IMR-90 (cell line): Measurements from ENCODE around the gene PRMT5.

ENCODE experiments used
- CEBPB ChIP-seq: IDR thresholded peaks from 2 replicates; pipeline ENCODE4 v1.6.1; 2012; ENCODE audit warnings: low read depth, low read length, improper control_type of control experiment
- FOS ChIP-seq: fragments of 150-350 bp; IDR thresholded peaks from 2 replicates; pipeline ENCODE4 v1.6.1; 2016; ENCODE audit warnings: low read depth, low read length
- MAFK ChIP-seq: IDR thresholded peaks from 2 replicates; pipeline ENCODE4 v1.6.1; 2012; ENCODE audit warnings: low read depth, low read length, improper control_type of control experiment
- POLR2A ChIP-seq: IDR thresholded peaks from 2 replicates; pipeline ENCODE4 v1.6.1; 2012; ENCODE audit warnings: mild to moderate bottlenecking, low read depth, low read length
- RCOR1 ChIP-seq: IDR thresholded peaks from 2 replicates; pipeline ENCODE4 v1.6.1; 2012; ENCODE audit warnings: mild to moderate bottlenecking, low read length, improper control_type of control experiment; ENCODE audit not compliant: insufficient replicate concordance
- SMC3 ChIP-seq: fragments of 150-350 bp; IDR thresholded peaks from 2 replicates; pipeline ENCODE4 v1.6.1; 2016; ENCODE audit warnings: low read depth, mild to moderate bottlenecking, antibody characterized with exemption, low read length, moderate library complexity
- TF ChIP-seq, protein P1 (sequence below): fragments of 150-350 bp; IDR thresholded peaks from 2 replicates; pipeline ENCODE4 v1.6.1; 2017; ENCODE audit warnings: mild to moderate bottlenecking, antibody characterized with exemption, low read length, low read depth
- TF ChIP-seq, protein P2 (sequence below): conservative IDR thresholded peaks from 2 replicates; pipeline ENCODE4 v1.5.1; 2012; ENCODE audit warnings: mild to moderate bottlenecking, low read depth, low read length, improper control_type of control experiment

DNA sequence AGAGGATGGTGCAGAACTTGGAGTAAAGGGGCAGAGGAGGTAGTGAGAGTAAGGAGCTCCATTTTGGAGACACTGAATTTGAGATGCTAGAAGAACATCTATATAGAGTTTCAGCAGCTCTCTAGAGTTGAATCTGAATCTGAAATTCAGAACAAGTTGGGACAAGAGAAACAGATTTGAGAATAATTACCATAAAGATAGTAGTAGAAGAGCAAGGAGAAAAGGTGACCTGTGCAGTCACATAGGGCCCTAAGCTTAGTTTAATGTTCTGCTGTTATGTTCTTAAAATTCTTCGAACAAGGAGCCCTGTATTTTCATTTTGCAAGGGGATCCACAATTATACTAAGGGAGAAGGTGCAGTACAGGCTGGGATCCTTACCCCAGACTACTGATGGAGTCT lies 38.8 kb downstream of the PRMT5 start:
- TF ChIP-seq, protein P1, sequence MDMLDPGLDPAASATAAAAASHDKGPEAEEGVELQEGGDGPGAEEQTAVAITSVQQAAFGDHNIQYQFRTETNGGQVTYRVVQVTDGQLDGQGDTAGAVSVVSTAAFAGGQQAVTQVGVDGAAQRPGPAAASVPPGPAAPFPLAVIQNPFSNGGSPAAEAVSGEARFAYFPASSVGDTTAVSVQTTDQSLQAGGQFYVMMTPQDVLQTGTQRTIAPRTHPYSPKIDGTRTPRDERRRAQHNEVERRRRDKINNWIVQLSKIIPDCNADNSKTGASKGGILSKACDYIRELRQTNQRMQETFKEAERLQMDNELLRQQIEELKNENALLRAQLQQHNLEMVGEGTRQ = no peak
- TF ChIP-seq CEBPB (no peak), RCOR1 (no peak), POLR2A (no peak), FOS (no peak), MAFK (no peak), SMC3 (no peak)
- TF ChIP-seq, protein P2, sequence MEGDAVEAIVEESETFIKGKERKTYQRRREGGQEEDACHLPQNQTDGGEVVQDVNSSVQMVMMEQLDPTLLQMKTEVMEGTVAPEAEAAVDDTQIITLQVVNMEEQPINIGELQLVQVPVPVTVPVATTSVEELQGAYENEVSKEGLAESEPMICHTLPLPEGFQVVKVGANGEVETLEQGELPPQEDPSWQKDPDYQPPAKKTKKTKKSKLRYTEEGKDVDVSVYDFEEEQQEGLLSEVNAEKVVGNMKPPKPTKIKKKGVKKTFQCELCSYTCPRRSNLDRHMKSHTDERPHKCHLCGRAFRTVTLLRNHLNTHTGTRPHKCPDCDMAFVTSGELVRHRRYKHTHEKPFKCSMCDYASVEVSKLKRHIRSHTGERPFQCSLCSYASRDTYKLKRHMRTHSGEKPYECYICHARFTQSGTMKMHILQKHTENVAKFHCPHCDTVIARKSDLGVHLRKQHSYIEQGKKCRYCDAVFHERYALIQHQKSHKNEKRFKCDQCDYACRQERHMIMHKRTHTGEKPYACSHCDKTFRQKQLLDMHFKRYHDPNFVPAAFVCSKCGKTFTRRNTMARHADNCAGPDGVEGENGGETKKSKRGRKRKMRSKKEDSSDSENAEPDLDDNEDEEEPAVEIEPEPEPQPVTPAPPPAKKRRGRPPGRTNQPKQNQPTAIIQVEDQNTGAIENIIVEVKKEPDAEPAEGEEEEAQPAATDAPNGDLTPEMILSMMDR = no peak
